Retinal pigment epithelial cell (primary cell): Measurements from ENCODE around the gene SREBF1.

Experiments
- DNase-seq: peaks from one replicate; pipeline ENCODE4 v3.0.0-alpha.2; 2010; ENCODE audit warnings: low read depth
- H3K4me3 ChIP-seq: 2 replicates; pipeline ENCODE4 v1.5.1; 2011; ENCODE audit warnings: mild to moderate bottlenecking, low read length, control low read depth, moderate library complexity
- TF ChIP-seq, protein P1 (sequence below): conservative IDR thresholded peaks from 2 replicates; pipeline ENCODE4 v1.5.1; 2011; ENCODE audit warnings: low read depth, low read length, control low read depth, inconsistent platforms

The SREBF1 gene

DNA sequence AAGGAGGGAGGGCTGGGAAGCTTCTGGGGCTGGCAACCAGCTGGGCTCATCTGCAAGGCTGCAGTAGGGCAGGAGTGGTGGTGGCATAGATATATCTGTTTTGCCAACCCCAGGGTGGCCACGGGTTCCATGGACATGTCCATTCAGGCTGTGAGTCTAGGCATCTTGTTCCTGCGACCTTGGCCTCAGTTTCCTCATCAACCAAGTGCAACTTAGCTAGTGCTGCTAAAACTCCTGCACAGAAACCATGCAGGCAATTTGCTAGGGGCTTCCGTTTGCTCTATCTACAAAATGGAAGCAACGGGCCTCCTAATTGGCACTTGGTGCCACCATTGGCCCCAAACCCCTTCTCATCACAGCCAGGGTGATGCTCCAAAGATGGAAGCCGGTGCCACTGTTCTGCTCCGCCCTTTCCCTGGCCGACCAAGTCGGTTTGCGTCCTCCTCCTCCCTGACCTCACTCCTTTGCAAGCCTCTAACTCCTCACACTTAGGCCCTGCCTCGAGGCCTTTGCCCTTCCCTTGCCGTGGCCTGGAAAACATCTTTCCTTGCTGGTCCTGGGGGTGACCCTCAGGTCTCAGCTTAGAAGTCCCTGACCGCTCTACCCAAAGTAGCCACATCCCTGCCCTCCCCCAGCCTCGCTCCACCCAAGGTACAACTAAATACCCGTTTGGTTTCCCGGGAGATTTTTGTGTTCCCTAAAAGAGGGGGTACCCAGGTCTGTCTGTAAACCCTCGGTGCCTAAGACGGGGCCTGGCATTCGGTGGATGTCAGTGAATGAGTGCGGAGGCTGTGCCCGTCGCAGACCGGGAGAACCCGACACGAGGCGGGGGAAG lies 1.2 kb downstream of the SREBF1 start:
- peak overlapping the region; percentile 75 for H3K4me3 ChIP-seq
- DNase-seq, result no peak
- TF ChIP-seq, protein P1, sequence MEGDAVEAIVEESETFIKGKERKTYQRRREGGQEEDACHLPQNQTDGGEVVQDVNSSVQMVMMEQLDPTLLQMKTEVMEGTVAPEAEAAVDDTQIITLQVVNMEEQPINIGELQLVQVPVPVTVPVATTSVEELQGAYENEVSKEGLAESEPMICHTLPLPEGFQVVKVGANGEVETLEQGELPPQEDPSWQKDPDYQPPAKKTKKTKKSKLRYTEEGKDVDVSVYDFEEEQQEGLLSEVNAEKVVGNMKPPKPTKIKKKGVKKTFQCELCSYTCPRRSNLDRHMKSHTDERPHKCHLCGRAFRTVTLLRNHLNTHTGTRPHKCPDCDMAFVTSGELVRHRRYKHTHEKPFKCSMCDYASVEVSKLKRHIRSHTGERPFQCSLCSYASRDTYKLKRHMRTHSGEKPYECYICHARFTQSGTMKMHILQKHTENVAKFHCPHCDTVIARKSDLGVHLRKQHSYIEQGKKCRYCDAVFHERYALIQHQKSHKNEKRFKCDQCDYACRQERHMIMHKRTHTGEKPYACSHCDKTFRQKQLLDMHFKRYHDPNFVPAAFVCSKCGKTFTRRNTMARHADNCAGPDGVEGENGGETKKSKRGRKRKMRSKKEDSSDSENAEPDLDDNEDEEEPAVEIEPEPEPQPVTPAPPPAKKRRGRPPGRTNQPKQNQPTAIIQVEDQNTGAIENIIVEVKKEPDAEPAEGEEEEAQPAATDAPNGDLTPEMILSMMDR, result no peak

DNA sequence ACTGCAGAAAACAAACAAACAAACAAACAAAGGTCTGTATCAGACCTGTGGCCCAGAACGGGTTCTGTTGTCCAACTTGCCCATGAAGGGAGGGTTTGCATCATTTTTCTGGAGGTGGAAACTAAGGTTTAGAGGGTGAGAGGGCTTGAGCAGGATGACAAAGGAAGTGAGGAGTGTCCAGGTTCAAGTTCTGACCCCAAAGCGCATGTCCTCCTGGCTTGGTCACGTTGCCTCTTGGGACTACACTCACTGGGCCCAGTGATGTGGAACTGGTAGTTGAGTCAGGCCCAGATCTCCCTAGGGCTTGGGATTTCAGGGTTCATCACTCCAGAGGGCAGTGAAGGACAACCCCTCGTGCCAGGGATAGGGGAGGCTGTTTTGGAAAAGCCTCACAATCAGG lies 1.8 kb downstream of the SREBF1 start:
- TF ChIP-seq, protein P1, result no peak
- H3K4me3 ChIP-seq, result peak overlapping the region; percentile 75
- DNase-seq, result no peak

DNA sequence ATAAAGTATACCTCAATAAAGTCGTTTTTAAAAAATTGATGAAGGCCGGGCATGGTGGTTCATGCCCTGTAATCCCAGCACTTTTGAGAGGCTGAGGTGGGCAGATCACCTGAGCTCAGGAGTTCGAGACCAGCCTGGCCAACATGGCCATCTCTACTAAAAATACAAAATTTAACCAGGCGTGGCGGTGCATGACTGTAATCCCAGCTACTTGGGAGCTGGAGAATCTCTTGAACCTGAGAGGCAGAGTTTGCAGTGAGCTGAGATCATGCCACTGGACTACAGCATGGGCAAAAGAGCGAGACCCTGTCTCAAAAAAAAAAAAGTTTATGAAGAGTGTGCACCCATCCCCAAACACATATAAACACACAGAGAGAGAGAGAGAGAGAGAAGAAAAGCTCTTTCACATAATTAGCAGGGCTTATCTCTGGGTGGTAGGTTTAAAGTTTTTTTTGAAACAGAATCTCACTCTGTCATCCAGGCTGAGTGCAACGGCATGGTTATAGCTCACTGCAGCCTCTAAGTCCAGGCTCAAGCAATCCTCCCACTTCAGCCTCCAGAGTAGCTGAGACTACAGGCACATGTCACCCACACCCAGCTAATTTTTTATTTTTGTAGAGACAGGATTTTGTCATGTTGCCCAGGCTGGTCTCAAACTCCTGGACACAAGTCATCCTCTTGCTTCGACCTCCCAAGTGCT lies 3.0 kb downstream of the SREBF1 start:
- no peak overlapping the region for H3K4me3 ChIP-seq
- TF ChIP-seq, protein P1, result no peak
- no peak for DNase-seq

DNA sequence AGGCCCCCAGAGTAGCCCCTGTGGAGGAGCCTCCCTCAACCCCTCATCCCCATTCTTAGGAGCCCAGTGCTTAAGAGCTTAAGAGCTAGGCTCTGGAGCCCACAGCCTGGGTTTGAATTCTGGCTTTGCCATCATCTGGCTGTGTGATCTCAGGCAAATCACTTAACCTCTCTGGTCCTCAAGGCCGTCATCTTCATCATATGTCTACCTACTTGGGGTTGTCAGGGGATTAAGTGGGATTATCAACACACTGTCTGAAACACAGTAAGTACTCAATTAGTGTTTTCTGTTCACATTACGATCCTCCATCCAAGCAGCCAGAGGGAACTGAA lies 4.8 kb downstream of the SREBF1 start:
- DNase-seq, result no peak
- H3K4me3 ChIP-seq, result no peak overlapping the region
- TF ChIP-seq, protein P1, result no peak

DNA sequence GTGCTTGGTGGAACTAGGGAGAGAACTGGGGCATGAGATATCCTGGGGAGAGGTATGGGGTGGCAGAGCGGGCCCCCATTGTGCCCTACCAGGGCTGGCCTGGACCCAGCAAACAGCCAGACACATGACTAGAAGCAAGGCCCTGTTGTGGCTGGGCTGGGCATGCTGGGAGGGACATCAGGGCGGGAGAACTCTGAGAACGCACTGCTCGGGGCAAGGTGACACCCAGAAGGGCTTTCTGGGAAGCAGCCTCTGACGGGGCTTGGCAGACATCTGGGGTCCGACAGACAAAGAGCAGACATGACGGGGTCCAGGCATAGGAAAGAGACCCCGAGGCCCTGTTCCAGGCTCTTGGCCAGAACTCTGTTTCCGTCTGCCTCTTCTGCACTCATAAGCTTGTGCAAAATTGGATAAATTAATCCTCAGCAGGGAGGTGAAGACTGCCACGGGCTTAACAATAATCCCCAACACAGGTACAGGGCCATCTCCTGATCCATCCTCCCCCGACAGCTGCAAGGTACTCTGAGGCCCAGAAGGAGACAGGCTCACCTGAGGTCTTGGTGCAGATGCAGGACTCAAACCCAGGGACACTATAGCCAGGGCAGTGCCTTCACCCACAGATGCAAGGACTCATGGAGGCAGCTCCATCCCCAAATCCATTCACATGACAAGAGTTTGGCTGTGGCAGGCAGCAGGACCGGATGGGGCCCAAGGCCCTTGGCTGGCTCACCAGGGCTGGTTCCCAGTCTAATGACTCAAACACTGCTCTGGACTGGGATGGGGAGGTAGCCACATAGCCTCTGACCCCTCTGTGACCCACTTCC lies 5.4 kb downstream of the SREBF1 start:
- TF ChIP-seq, protein P1, result no peak
- DNase-seq, result no peak
- no peak overlapping the region for H3K4me3 ChIP-seq

DNA sequence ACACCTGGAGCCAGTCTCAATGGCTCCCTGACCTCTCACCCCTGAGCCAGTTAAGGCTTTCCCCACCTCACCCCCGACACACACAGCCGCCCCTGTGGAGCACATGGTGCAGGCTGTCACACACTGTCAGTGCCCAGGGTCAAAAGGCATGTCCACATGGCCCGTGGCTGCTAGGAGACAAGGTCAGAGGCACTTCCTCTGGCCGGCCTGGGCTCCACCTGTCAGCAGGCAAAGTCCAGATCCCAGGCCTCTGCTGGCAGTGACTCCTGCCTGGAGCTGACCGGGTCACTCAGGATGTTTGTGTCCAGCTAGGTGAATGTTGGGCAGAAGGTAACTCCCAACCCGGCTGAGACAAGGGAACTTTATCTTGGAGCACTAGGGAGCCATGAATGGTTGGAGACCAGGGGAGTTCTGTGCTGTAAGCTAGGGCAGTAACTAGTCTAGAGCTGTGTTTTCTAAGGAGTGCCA lies 6.0 kb downstream of the SREBF1 start:
- TF ChIP-seq, protein P1, result no peak
- H3K4me3 ChIP-seq, result no peak overlapping the region
- DNase-seq, result no peak
